ENCODE data around the gene SNX22. TPM values are rescaled to one million over a fixed set of nuclear protein-coding genes. Genes with fewer than 3 reads are reported as not detected.
"Not testable (repeated sequence)": the region's sequence is repeated elsewhere in the genome, so short reads cannot be mapped to it uniquely, and the experiment has no call there.

Gene SNX22
- total and polyA plus RNA-seq, 9 donors: 0.49 to 1.0 (median 0.72) TPM

- H3K4me1 ChIP-seq (ENCODE audit: control insufficient read depth, insufficient read depth, low read length): no peaks in the 10 kb centered on the region
- H3K27ac ChIP-seq (ENCODE audit: low read length): no peak overlapping the region
- no CpG with 5 or more reads among the region's 5 CpGs for WGBS (ENCODE audit: insufficient coverage)
- DNase-seq: no peak
- peaks cover 64% of the 10 kb centered on the region for H3K36me3 ChIP-seq (ENCODE audit: control insufficient read depth, insufficient read depth, low read length)
- no peaks in the 10 kb centered on the region for H3K27me3 ChIP-seq (ENCODE audit: control insufficient read depth, insufficient read depth, low read length)
- H3K9me3 ChIP-seq (replicated peaks; ENCODE audit: control insufficient read depth, low read depth, low read length): no peaks in the 10 kb centered on the region
- H3K4me3 ChIP-seq (ENCODE audit: low read length): no peak overlapping the region
These were observed 33.6 kb upstream of the SNX22 start for GRCh38 chr15:64117759-64118487.

- not testable (repeated sequence) for H3K27me3 ChIP-seq (ENCODE audit: control insufficient read depth, insufficient read depth, low read length); H3K27ac ChIP-seq (ENCODE audit: low read length); DNase-seq; H3K4me1 ChIP-seq (ENCODE audit: control insufficient read depth, insufficient read depth, low read length); H3K9me3 ChIP-seq (replicated peaks; ENCODE audit: control insufficient read depth, low read depth, low read length); H3K4me3 ChIP-seq (ENCODE audit: low read length)
- H3K36me3 ChIP-seq (ENCODE audit: control insufficient read depth, insufficient read depth, low read length): peaks cover 68% of the 10 kb centered on the region
- WGBS (ENCODE audit: insufficient coverage): 100% methylated on average over 1 of the region's 2 CpGs
These were observed 31.2 kb upstream of the SNX22 start for GRCh38 chr15:64120322-64120721.

- H3K27me3 ChIP-seq (ENCODE audit: control insufficient read depth, insufficient read depth, low read length): no peaks in the 10 kb centered on the region
- WGBS (ENCODE audit: insufficient coverage): no CpG with 5 or more reads among the region's 4 CpGs
- no peaks in the 10 kb centered on the region for H3K4me1 ChIP-seq (ENCODE audit: control insufficient read depth, insufficient read depth, low read length)
- H3K27ac ChIP-seq (ENCODE audit: low read length): no peak overlapping the region
- H3K4me3 ChIP-seq (ENCODE audit: low read length): no peak overlapping the region
- peaks cover 67% of the 10 kb centered on the region for H3K36me3 ChIP-seq (ENCODE audit: control insufficient read depth, insufficient read depth, low read length)
- no peak for DNase-seq
- H3K9me3 ChIP-seq (replicated peaks; ENCODE audit: control insufficient read depth, low read depth, low read length): no peaks in the 10 kb centered on the region
These were observed 29.9 kb upstream of the SNX22 start for GRCh38 chr15:64121614-64122013.

- Histone ChIP-seq H3K27ac (ENCODE audit: low read length) (no peak overlapping the region), H3K4me1 (ENCODE audit: control insufficient read depth, insufficient read depth, low read length) (no peaks in the 10 kb centered on the region), H3K27me3 (ENCODE audit: control insufficient read depth, insufficient read depth, low read length) (no peaks in the 10 kb centered on the region), H3K9me3 (replicated peaks; ENCODE audit: control insufficient read depth, low read depth, low read length) (no peaks in the 10 kb centered on the region), H3K36me3 (ENCODE audit: control insufficient read depth, insufficient read depth, low read length) (peaks cover 66% of the 10 kb centered on the region), H3K4me3 (ENCODE audit: low read length) (no peak overlapping the region)
- WGBS (ENCODE audit: insufficient coverage): no CpG with 5 or more reads among the region's 1 CpG
- no peak for DNase-seq
These were observed 29.1 kb upstream of the SNX22 start for GRCh38 chr15:64122444-64122843.

- DNase-seq: no peak
- H3K27me3 ChIP-seq (ENCODE audit: control insufficient read depth, insufficient read depth, low read length): no peaks in the 10 kb centered on the region
- no peaks in the 10 kb centered on the region for H3K9me3 ChIP-seq (replicated peaks; ENCODE audit: control insufficient read depth, low read depth, low read length)
- 100% methylated on average over 1 of the region's 3 CpGs for WGBS (ENCODE audit: insufficient coverage)
- peaks cover 65% of the 10 kb centered on the region for H3K36me3 ChIP-seq (ENCODE audit: control insufficient read depth, insufficient read depth, low read length)
- no peak overlapping the region for H3K27ac ChIP-seq (ENCODE audit: low read length)
- H3K4me3 ChIP-seq (ENCODE audit: low read length): no peak overlapping the region
- no peaks in the 10 kb centered on the region for H3K4me1 ChIP-seq (ENCODE audit: control insufficient read depth, insufficient read depth, low read length)
These were observed 28.6 kb upstream of the SNX22 start for GRCh38 chr15:64122936-64123351.

- Histone ChIP-seq H3K4me3 (ENCODE audit: low read length) (no peak overlapping the region), H3K27ac (ENCODE audit: low read length) (no peak overlapping the region), H3K9me3 (replicated peaks; ENCODE audit: control insufficient read depth, low read depth, low read length) (no peaks in the 10 kb centered on the region), H3K4me1 (ENCODE audit: control insufficient read depth, insufficient read depth, low read length) (no peaks in the 10 kb centered on the region), H3K27me3 (ENCODE audit: control insufficient read depth, insufficient read depth, low read length) (no peaks in the 10 kb centered on the region), H3K36me3 (ENCODE audit: control insufficient read depth, insufficient read depth, low read length) (peaks cover 63% of the 10 kb centered on the region)
- DNase-seq: no peak
- WGBS (ENCODE audit: insufficient coverage): 100% methylated on average over 1 of the region's 3 CpGs
These were observed 25.6 kb upstream of the SNX22 start for GRCh38 chr15:64125978-64126377.

GRCh38 chr15:64127521-64128270 is 23.8 kb upstream of the SNX22 start:
- no peak for DNase-seq
- H3K4me1 ChIP-seq (ENCODE audit: control insufficient read depth, insufficient read depth, low read length): no peaks in the 10 kb centered on the region
- H3K36me3 ChIP-seq (ENCODE audit: control insufficient read depth, insufficient read depth, low read length): peaks cover 70% of the 10 kb centered on the region
- 100% methylated on average over 1 of the region's 6 CpGs for WGBS (ENCODE audit: insufficient coverage)
- H3K27ac ChIP-seq (ENCODE audit: low read length): no peak overlapping the region
- no peaks in the 10 kb centered on the region for H3K27me3 ChIP-seq (ENCODE audit: control insufficient read depth, insufficient read depth, low read length)
- no peak overlapping the region for H3K4me3 ChIP-seq (ENCODE audit: low read length)
- no peaks in the 10 kb centered on the region for H3K9me3 ChIP-seq (replicated peaks; ENCODE audit: control insufficient read depth, low read depth, low read length)

GRCh38 chr15:64130159-64130558 is 21.4 kb upstream of the SNX22 start:
- Histone ChIP-seq H3K27ac (ENCODE audit: low read length) (no peak overlapping the region), H3K4me1 (ENCODE audit: control insufficient read depth, insufficient read depth, low read length) (no peaks in the 10 kb centered on the region), H3K27me3 (ENCODE audit: control insufficient read depth, insufficient read depth, low read length) (no peaks in the 10 kb centered on the region), H3K9me3 (replicated peaks; ENCODE audit: control insufficient read depth, low read depth, low read length) (no peaks in the 10 kb centered on the region), H3K4me3 (ENCODE audit: low read length) (no peak overlapping the region), H3K36me3 (ENCODE audit: control insufficient read depth, insufficient read depth, low read length) (peaks cover 78% of the 10 kb centered on the region)
- WGBS (ENCODE audit: insufficient coverage): 100% methylated on average over 2 of the region's 3 CpGs
- no peak for DNase-seq

- Histone ChIP-seq H3K27ac (ENCODE audit: low read length) (no peak overlapping the region), H3K27me3 (ENCODE audit: control insufficient read depth, insufficient read depth, low read length) (no peaks in the 10 kb centered on the region), H3K4me1 (ENCODE audit: control insufficient read depth, insufficient read depth, low read length) (no peaks in the 10 kb centered on the region), H3K9me3 (replicated peaks; ENCODE audit: control insufficient read depth, low read depth, low read length) (no peaks in the 10 kb centered on the region), H3K4me3 (ENCODE audit: low read length) (no peak overlapping the region), H3K36me3 (ENCODE audit: control insufficient read depth, insufficient read depth, low read length) (peaks cover 81% of the 10 kb centered on the region)
- DNase-seq: no peak
- WGBS (ENCODE audit: insufficient coverage): 96% methylated on average over 4 of the region's 7 CpGs
These were observed 20.0 kb upstream of the SNX22 start for GRCh38 chr15:64131547-64131946.

- Histone ChIP-seq H3K9me3 (replicated peaks; ENCODE audit: control insufficient read depth, low read depth, low read length) (no peaks in the 10 kb centered on the region), H3K36me3 (ENCODE audit: control insufficient read depth, insufficient read depth, low read length) (peaks cover 82% of the 10 kb centered on the region), H3K27me3 (ENCODE audit: control insufficient read depth, insufficient read depth, low read length) (no peaks in the 10 kb centered on the region), H3K4me3 (ENCODE audit: low read length) (no peak overlapping the region), H3K4me1 (ENCODE audit: control insufficient read depth, insufficient read depth, low read length) (no peaks in the 10 kb centered on the region), H3K27ac (ENCODE audit: low read length) (no peak overlapping the region)
- WGBS (ENCODE audit: insufficient coverage): 100% methylated on average over 2 of the region's 4 CpGs
- no peak for DNase-seq
These were observed 19.3 kb upstream of the SNX22 start for GRCh38 chr15:64132217-64132616.
